ENCODE data around the gene CBX4.

Gene CBX4

DNA sequence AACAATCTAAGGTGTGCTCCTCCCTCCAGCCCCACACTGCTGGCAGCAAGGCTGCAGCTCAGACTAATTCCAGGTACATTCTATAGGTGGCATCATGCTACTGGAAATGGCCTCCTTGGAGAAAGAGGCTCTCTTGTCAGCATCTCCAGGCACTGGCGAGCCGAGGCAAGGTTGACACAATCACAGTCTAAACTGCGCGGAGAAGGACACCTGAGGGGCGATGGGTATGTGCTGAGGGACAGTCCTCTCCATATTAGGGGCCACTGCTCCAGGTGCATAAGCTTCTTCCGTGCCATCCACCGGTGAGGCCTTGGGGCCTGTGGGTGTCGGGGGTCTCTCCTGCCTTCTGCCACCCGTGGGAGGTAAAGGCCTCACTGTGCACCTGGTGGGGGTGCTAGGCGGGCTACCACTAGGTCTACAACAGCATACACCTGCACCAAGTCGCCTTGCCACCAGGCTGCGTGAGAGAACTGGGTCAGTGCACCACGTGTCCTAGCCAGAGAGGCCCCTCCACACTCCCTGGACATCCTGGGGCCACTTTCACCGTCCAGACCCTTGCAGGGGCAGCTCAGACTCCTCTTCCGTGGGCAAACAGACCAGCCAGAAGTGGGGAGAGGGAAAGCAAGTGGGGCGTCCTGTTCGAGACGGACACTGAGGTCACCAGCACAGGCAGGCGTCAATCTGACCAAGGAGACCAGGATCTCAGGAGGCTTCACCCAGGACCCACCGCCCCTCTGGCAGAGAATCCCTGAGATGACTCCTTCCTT is 30.3 kb downstream of the CBX4 start:
- no peak for DNase-seq (ENCODE audit: low spot score)
- Histone ChIP-seq H3K4me3 (no peak overlapping the region), H3K27ac (no peak overlapping the region)
- TF ChIP-seq, protein P1, sequence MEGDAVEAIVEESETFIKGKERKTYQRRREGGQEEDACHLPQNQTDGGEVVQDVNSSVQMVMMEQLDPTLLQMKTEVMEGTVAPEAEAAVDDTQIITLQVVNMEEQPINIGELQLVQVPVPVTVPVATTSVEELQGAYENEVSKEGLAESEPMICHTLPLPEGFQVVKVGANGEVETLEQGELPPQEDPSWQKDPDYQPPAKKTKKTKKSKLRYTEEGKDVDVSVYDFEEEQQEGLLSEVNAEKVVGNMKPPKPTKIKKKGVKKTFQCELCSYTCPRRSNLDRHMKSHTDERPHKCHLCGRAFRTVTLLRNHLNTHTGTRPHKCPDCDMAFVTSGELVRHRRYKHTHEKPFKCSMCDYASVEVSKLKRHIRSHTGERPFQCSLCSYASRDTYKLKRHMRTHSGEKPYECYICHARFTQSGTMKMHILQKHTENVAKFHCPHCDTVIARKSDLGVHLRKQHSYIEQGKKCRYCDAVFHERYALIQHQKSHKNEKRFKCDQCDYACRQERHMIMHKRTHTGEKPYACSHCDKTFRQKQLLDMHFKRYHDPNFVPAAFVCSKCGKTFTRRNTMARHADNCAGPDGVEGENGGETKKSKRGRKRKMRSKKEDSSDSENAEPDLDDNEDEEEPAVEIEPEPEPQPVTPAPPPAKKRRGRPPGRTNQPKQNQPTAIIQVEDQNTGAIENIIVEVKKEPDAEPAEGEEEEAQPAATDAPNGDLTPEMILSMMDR (IDR thresholded peaks at IDR 0.05) = no peak

DNA sequence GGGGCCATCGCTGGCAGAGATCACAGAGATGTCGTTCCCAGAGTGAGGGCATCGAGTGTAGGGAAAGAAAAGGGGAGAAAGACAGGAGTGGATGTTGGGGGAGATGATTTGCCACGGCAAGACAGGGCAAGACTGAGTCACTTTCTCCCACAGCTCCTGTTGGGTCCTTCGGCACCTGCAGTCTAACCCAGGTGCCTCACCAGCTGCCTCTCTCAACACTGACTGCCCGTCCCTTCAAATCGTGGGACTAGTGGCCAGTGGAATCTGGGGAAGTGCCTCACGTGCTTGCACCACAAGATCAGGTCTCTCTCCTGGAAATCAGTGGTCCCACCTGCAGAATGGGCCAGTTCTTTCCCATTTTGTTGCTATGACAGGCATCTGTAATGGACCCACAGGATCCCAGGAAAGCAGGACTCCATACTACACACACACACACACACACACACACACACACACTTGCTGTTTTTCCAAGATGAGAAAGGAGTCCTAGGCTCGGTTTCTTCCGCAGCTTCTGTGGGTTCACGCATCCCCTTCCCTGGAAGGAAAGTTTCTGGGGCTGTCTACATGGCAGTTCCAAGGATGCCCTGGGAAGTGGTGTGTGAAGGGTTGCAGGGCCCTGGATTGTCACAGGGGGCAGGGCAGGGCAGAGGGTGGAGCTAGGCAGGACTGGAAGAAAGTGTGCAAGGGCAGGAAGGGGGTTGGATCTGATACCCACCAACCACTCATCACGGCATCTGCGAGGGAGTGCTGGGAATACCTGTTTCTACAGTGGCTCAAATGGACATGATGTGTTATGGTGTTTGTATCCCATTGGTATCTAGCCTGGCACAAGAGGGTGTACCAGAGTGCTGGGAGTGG is 32.1 kb downstream of the CBX4 start:
- DNase-seq (ENCODE audit: low spot score) = no peak
- no peak overlapping the region for H3K27ac ChIP-seq
- H3K4me3 ChIP-seq = no peak overlapping the region
- TF ChIP-seq, protein P1 (IDR thresholded peaks at IDR 0.05) = no peak

DNA sequence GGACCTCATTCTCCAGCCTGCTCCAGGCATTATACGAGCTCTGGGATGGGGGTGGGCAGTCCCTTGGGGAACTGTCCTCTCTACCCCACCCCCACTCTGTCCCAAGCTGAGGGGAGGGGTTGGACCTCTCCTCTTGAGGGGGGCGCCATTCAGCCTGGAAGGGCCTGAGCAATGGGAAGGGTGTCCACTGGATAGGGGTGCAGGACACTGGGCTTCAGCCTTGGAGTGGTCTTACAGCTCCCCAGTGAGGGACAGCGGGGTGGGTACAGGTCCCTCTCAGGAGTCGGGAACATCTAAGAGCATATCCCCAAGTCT is 32.8 kb downstream of the CBX4 start:
- TF ChIP-seq, protein P1 (IDR thresholded peaks at IDR 0.05) = no peak
- DNase-seq (ENCODE audit: low spot score) = no peak
- H3K27ac ChIP-seq = no peak overlapping the region
- H3K4me3 ChIP-seq = no peak overlapping the region

DNA sequence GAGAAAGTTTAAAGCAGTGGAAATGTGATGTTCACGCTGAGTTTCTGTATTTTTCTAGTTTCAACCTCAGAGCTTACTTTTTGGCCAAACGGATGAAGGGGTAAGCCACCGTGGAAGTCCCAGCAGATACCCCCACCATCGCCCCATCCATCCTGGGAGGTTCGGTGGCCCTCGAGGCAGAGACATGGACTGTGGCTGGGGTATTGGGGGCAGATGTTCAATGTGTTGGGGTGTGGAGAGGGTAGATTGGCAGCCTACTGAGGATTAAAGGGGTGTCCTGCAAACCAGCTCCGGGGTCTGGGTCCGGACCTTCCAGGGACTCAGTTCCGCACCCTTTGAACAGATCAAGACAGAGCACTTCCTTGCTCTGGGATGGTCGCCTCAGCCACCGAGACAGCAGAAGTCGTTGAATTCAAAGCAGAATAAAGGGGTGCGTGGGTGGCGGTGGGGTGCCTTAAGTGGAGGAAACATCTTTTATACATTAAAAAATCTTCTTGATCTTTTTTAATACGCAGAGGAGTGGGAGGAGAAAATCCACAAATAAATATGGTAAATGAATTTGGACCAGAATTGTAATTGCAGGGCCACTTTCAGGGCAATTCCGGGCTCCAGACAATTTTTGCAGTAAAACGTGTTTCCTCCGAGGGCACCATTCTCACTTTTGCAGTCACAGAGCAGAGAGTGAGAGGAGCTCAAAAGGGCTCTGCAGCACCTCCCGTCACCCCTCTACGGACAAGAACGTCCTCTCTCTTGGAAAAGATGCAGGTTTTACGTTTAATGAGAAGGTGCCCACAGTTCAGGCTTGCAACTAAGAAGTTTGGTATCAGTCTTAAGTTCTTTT is 34.2 kb downstream of the CBX4 start:
- no peak for DNase-seq (ENCODE audit: low spot score)
- no peak overlapping the region for H3K27ac ChIP-seq

DNA sequence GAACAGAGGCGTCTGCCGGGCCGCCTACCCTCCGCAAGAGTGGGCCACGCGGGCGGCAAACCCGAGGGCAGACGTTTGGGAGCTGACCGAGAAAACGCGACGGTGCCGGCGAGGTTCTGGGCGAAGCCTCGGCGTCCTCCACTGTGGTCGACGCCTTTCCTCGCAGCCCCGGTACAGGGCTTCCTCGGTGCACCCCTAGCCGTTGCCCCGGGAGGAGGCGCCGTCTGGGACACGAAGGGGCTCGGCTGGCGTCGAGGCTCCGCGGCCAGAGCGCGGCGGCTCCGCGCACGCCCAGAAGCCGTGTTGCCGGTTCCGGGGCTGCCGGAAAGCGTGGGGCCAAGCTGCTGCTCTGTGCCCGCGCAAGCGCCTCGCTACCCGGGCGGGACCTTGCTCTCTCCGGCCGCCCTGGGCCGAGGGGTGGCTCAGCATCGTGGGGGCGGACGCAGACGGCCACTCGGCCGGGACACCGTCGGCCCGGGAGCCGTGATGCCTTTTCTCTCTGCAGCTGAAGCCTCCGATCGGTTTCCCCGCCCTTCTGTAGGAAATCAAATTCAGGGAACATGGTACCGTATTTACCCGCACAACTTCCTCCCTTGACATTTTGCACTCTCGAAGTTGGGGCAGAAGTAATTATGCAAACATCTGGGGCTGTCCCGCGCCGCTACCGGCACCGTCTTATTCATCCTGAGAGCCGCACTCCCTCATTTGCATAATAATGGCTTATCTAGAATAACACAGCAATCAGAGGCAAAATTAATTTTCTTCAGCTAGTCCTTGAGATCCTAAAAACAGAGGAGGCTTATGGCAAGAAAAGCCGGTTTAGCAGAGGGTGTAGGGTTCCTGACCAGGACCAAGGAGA is 35.0 kb downstream of the CBX4 start:
- H3K4me3 ChIP-seq = peak overlapping the region; percentile 28
- TF ChIP-seq, protein P1 (IDR thresholded peaks at IDR 0.05) = no peak
- DNase-seq (ENCODE audit: low spot score) = no peak
- no peak overlapping the region for H3K27ac ChIP-seq

More for the DNA sequence above, 34.2 kb downstream of the CBX4 start:
- TF ChIP-seq, protein P1 (IDR thresholded peaks at IDR 0.05) = no peak
- no peak overlapping the region for H3K4me3 ChIP-seq

- no peak for DNase-seq (ENCODE audit: low spot score)
- TF ChIP-seq, protein P1 (IDR thresholded peaks at IDR 0.05) = no peak
- H3K27ac ChIP-seq = no peak overlapping the region
- peak overlapping the region; percentile 28 for H3K4me3 ChIP-seq
Observed at GRCh38 chr17:79803421-79803996, 35.7 kb downstream of the CBX4 start.

Data from coronary artery (tissue), 2 donors.